HepG2 (cell line): ENCODE measurements around the gene LOC128125822.
A peak's percentile ranks its signal among the peaks of the same experiment; 100 is the strongest.

Experiments used
- AGO2 ChIP-seq: fragments of 200-400 bp; formaldehyde crosslinking; optimal IDR thresholded peaks from 2 replicates; pipeline ENCODE3; 2017; ENCODE audit warnings: mild to moderate bottlenecking, low read depth, low read length, moderate library complexity
- ATF7 ChIP-seq, 2 experiments: fragments of 450-650 bp in 1 of 2; sonication (generic) in 1 of 2; formaldehyde crosslinking in 1 of 2; IDR thresholded peaks; 2 replicates each; pipeline versions ENCODE4 v1.4.0 to v1.6.1; 2016 to 2020; ENCODE audit warnings: antibody characterized with exemption in 1 of 2, mild to moderate bottlenecking in 1 of 2, missing genetic modification reagents in 1 of 2
- EED ChIP-seq: sonication (generic); formaldehyde crosslinking; IDR thresholded peaks from 2 replicates; pipeline ENCODE4 v1.5.0; 2020; ENCODE audit warnings: mild to moderate bottlenecking, missing genetic modification reagents
- ELF1 ChIP-seq: sonication (generic); formaldehyde crosslinking; IDR thresholded peaks from 2 replicates; pipeline ENCODE4 v1.4.0; 2020; ENCODE audit warnings: missing genetic modification reagents
- IRX3 ChIP-seq: sonication (generic); formaldehyde crosslinking; IDR thresholded peaks from 2 replicates; pipeline ENCODE4 v1.8.1; 2023; ENCODE audit warnings: mild to moderate bottlenecking, low read depth, missing genetic modification reagents, borderline replicate concordance
- PHF5A ChIP-seq: IDR thresholded peaks from one replicate; pipeline ENCODE4 v1.6.1; 2018; ENCODE audit warnings: low read depth, missing genetic modification reagents; ENCODE audit not compliant: unreplicated experiment
- POLR2A ChIP-seq, 2 experiments: IDR thresholded peaks; 2 replicates each; pipeline ENCODE4 v1.6.1; 2011; ENCODE audit warnings: low read depth in 2 of 2, low read length in 2 of 2, mild to moderate bottlenecking in 1 of 2, moderate library complexity in 1 of 2; ENCODE audit not compliant: insufficient read depth in 1 of 2
- STAG1 ChIP-seq: sonication (generic); formaldehyde crosslinking; IDR thresholded peaks from 2 replicates; pipeline ENCODE4 v1.4.0; 2020; ENCODE audit warnings: missing genetic modification reagents
- SYNCRIP ChIP-seq: fragments of 200-400 bp; formaldehyde crosslinking; IDR thresholded peaks from 2 replicates; pipeline ENCODE4 v1.6.1; 2018; ENCODE audit warnings: mild to moderate bottlenecking, low read depth, low read length; ENCODE audit not compliant: insufficient read depth
- TBP ChIP-seq: sonication (generic); formaldehyde crosslinking; IDR thresholded peaks from 2 replicates; pipeline ENCODE4 v1.5.0; 2020; ENCODE audit warnings: missing genetic modification reagents
- TGIF2 ChIP-seq: IDR thresholded peaks from 2 replicates; pipeline ENCODE4 v1.6.1; 2016; ENCODE audit warnings: control low read depth, missing compliant biosample characterization
- THAP11 ChIP-seq: IDR thresholded peaks from 2 replicates; pipeline ENCODE4 v1.6.1; 2016; ENCODE audit warnings: missing biosample characterization, missing genetic modification reagents
- ZNF703 ChIP-seq: sonication (generic); formaldehyde crosslinking; IDR thresholded peaks from 2 replicates; pipeline ENCODE4 v1.5.1; 2020; ENCODE audit warnings: missing genetic modification reagents, mild to moderate bottlenecking, moderate library complexity, borderline replicate concordance
- ZSCAN12 ChIP-seq: sonication (generic); formaldehyde crosslinking; IDR thresholded peaks from 2 replicates; pipeline ENCODE4 v1.9.0; 2021; ENCODE audit warnings: mild to moderate bottlenecking, missing genetic modification reagents
- TF ChIP-seq, protein P1 (sequence below): sonication (generic); formaldehyde crosslinking; IDR thresholded peaks from 2 replicates; pipeline ENCODE4 v1.5.1; 2020; ENCODE audit warnings: mild to moderate bottlenecking, missing genetic modification reagents, borderline replicate concordance
- TF ChIP-seq, protein P2 (sequence below): sonication (generic); formaldehyde crosslinking; IDR thresholded peaks from 2 replicates; pipeline ENCODE4 v1.5.1; 2020; ENCODE audit warnings: mild to moderate bottlenecking, missing genetic modification reagents, moderate library complexity
- TF ChIP-seq, protein P3 (sequence below): sonication (generic); formaldehyde crosslinking; IDR thresholded peaks from 2 replicates; pipeline ENCODE4 v1.5.0; 2020; ENCODE audit warnings: missing genetic modification reagents, mild to moderate bottlenecking, borderline replicate concordance
- TF ChIP-seq, protein P4 (sequence below): fragments of 450-650 bp; IDR thresholded peaks from 2 replicates; pipeline ENCODE4 v1.6.1; 2016
- TF ChIP-seq, protein P5 (sequence below): sonication (generic); formaldehyde crosslinking; conservative IDR thresholded peaks from 2 replicates; pipeline ENCODE4 v1.8.1; 2023; ENCODE audit warnings: missing genetic modification reagents

The LOC128125822 gene

DNA sequence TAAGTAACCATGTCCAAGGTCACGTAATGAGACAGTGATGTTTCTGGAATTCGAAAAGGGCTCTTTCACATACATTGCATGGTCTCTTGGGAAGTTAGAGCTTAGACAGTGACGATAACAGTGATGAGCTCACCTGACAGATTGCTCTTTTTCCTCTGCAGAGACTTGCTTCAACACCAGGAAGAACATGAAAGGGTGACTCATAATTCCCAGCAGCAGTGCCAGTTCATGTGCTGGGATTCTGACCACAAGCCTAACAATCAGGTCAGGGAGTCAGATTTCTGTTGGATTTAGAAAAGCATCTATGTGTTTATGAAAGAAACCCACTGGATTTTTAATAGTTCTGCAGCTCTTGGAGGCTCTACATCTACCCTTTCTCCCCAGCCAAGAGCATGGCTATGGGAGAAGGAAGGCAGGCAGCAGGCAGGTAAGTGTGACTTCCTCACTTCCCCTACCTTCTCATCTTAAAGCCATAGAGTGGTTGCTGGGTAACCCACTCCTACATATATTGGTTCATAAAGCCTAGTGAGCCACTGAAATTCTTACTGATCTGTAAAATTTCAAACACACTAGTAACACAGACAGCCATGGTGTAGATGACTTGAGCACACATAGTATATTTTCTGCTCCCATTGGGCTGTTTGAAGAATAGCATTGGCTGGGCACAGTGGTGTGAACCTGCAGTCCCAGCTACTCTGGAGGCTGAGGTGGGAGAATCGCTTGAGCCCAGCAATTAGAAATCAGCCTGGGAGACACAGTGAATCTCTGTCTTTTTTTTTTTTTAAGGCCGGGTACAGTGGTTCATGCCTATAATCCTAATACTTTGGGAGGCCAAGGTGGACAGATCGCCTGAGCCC, 44.4 kb upstream of the LOC128125822 start (continued):
- peak; percentile 14; the same call in 1 of the 2 replicates for TF ChIP-seq ZNF703 (CRISPR knock-in tag)
- peak; percentile 84 for TF ChIP-seq ELF1 (CRISPR knock-in tag)
- peak in 1 of 2 experiments; percentile 34; a peak in 1 of 4 replicates for TF ChIP-seq POLR2A (IDR thresholded peaks at IDR 0.05; ENCODE audit: insufficient read depth in 1 of 2, low read depth in 2 of 2, low read length in 2 of 2)
- TF ChIP-seq ATF7 (IDR thresholded peaks at IDR 0.05) = peak; percentile 85
- no peak for TF ChIP-seq ATF7 (CRISPR knock-in tag; IDR thresholded peaks at IDR 0.05)
- TF ChIP-seq IRX3 (CRISPR knock-in tag) = no peak
- TF ChIP-seq TBP (CRISPR knock-in tag) = no peak
- peak; percentile 80 for TF ChIP-seq THAP11 (CRISPR knock-in tag)
- TF ChIP-seq, protein P1, sequence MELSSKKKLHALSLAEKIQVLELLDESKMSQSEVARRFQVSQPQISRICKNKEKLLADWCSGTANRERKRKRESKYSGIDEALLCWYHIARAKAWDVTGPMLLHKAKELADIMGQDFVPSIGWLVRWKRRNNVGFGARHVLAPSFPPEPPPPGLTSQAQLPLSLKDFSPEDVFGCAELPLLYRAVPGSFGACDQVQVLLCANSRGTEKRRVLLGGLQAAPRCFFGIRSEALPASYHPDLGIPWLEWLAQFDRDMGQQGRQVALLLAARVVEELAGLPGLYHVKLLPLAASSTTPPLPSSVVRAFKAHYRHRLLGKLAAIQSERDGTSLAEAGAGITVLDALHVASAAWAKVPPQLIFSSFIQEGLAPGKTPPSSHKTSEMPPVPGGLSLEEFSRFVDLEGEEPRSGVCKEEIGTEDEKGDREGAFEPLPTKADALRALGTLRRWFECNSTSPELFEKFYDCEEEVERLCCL (CRISPR knock-in tag) = 0 out of 2 replicates have a peak, but pooled peaks have one; percentile 39
- no peak for TF ChIP-seq SYNCRIP
- TF ChIP-seq, protein P2, sequence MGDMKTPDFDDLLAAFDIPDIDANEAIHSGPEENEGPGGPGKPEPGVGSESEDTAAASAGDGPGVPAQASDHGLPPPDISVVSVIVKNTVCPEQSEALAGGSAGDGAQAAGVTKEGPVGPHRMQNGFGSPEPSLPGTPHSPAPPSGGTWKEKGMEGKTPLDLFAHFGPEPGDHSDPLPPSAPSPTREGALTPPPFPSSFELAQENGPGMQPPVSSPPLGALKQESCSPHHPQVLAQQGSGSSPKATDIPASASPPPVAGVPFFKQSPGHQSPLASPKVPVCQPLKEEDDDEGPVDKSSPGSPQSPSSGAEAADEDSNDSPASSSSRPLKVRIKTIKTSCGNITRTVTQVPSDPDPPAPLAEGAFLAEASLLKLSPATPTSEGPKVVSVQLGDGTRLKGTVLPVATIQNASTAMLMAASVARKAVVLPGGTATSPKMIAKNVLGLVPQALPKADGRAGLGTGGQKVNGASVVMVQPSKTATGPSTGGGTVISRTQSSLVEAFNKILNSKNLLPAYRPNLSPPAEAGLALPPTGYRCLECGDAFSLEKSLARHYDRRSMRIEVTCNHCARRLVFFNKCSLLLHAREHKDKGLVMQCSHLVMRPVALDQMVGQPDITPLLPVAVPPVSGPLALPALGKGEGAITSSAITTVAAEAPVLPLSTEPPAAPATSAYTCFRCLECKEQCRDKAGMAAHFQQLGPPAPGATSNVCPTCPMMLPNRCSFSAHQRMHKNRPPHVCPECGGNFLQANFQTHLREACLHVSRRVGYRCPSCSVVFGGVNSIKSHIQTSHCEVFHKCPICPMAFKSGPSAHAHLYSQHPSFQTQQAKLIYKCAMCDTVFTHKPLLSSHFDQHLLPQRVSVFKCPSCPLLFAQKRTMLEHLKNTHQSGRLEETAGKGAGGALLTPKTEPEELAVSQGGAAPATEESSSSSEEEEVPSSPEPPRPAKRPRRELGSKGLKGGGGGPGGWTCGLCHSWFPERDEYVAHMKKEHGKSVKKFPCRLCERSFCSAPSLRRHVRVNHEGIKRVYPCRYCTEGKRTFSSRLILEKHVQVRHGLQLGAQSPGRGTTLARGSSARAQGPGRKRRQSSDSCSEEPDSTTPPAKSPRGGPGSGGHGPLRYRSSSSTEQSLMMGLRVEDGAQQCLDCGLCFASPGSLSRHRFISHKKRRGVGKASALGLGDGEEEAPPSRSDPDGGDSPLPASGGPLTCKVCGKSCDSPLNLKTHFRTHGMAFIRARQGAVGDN (CRISPR knock-in tag) = no peak
- no peak for TF ChIP-seq EED (CRISPR knock-in tag)
- TF ChIP-seq STAG1 (CRISPR knock-in tag) = peak; percentile 40; the same call in 1 of the 2 replicates
- TF ChIP-seq PHF5A (CRISPR knock-in tag) = peak; percentile 66
- peak; percentile 85 for TF ChIP-seq TGIF2 (CRISPR knock-in tag)
- TF ChIP-seq, protein P3, sequence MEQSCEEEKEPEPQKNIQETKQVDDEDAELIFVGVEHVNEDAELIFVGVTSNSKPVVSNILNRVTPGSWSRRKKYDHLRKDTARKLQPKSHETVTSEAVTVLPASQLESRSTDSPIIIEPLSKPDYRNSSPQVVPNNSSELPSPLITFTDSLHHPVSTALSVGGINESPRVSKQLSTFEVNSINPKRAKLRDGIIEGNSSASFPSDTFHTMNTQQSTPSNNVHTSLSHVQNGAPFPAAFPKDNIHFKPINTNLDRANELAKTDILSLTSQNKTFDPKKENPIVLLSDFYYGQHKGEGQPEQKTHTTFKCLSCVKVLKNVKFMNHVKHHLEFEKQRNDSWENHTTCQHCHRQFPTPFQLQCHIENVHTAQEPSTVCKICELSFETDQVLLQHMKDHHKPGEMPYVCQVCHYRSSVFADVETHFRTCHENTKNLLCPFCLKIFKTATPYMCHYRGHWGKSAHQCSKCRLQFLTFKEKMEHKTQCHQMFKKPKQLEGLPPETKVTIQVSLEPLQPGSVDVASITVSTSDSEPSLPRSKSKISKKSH (CRISPR knock-in tag) = no peak
- TF ChIP-seq ZSCAN12 (CRISPR knock-in tag) = no peak
- no peak for TF ChIP-seq AGO2
- TF ChIP-seq, protein P4, sequence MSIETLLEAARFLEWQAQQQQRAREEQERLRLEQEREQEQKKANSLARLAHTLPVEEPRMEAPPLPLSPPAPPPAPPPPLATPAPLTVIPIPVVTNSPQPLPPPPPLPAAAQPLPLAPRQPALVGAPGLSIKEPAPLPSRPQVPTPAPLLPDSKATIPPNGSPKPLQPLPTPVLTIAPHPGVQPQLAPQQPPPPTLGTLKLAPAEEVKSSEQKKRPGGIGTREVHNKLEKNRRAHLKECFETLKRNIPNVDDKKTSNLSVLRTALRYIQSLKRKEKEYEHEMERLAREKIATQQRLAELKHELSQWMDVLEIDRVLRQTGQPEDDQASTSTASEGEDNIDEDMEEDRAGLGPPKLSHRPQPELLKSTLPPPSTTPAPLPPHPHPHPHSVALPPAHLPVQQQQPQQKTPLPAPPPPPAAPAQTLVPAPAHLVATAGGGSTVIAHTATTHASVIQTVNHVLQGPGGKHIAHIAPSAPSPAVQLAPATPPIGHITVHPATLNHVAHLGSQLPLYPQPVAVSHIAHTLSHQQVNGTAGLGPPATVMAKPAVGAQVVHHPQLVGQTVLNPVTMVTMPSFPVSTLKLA = peak; percentile 30; the same call in 1 of the 2 replicates
- TF ChIP-seq, protein P5, sequence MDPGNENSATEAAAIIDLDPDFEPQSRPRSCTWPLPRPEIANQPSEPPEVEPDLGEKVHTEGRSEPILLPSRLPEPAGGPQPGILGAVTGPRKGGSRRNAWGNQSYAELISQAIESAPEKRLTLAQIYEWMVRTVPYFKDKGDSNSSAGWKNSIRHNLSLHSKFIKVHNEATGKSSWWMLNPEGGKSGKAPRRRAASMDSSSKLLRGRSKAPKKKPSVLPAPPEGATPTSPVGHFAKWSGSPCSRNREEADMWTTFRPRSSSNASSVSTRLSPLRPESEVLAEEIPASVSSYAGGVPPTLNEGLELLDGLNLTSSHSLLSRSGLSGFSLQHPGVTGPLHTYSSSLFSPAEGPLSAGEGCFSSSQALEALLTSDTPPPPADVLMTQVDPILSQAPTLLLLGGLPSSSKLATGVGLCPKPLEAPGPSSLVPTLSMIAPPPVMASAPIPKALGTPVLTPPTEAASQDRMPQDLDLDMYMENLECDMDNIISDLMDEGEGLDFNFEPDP (CRISPR knock-in tag) = no peak
